Activated CD8-positive, alpha-beta memory T cell treated with anti-CD3 and anti-CD28 coated beads, Interleukin-2, amount 50 U/mL, for 1 hour (primary cell): ENCODE measurements around the gene PYDC1.
"Not testable (repeated sequence)": the region's sequence is repeated elsewhere in the genome, so short reads cannot be mapped to it uniquely, and the experiment has no call there.

ENCODE experiments used
- DNase-seq: peaks from one replicate; pipeline ENCODE4 v3.0.0-alpha.2; 2020; ENCODE audit errors: extremely low read depth

The PYDC1 gene

DNA sequence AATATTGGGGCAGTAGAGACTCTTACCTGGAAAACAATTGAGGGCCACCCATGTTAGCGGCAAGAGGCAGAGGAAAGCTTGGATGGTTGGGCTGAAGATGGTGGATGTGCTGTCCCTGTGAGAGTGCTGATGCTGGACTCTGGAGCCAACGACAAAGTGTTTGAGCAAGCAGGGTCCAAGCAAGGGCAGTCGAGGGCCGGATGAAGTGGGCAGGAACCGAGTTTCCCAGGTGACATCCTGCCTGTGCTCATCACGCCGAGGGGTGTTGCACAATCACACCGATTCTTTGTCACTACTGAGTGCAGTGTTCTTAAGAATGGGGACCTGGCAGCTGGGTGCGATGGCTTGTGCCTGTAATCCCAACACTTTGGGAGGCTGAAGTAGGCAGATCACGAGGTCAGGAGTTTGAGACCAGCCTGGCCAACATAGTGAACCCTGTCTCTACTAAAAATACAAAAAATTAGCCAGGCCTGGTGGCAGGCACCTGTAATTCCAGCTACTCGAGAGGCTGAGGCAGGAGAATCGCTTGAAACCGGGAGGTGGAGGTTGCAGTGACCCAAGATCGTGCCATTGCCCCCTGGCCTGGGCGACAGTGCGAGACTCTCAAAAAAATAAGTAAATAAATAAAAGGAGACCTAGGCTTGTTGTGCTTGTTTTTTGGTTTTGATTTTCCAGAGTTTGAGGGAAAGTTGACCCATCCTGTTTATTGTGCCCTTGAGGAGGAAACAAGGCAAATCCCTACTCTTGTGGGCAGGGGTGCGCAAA, 20.4 kb downstream of the PYDC1 start:
- DNase-seq: no peak

DNA sequence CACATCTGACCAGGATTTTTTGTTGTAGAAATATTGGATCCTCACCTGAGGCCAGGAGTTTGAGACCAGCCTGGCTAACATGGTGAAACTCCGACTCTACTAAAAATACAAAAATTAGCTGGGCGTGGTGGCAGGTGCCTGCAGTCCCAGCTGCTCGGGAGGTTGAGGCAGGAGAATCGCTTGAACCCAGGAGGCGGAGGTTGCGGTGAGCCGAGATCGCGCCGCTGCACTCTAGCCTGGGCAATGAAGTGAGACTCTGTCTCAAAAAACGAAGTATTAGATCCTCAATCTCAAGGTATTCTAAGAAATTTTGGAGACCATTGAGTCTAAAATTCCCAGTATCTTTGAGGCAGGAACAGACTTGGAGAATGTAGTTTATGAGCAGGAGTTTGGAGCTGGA, 21.1 kb downstream of the PYDC1 start:
- DNase-seq: not testable (repeated sequence)

DNA sequence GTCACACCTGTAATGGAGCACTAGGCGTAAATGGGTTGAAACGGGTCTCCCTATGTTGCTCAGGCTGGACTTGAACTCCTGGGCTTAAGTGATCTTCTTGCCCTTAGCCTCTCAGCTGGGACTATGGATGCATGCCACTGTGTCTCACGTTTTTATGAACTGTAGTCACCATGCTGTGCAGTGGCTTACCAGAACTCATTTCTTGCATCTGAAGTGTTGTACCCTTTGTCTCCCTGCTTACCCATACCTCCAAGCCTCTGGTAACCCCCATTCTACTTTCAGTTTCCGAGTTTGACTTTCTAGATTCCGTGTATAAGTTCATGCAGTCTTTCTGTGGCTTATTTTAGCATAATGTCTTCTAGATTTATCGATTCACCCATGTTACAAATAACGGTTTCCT, 22.0 kb downstream of the PYDC1 start:
- no peak for DNase-seq

DNA sequence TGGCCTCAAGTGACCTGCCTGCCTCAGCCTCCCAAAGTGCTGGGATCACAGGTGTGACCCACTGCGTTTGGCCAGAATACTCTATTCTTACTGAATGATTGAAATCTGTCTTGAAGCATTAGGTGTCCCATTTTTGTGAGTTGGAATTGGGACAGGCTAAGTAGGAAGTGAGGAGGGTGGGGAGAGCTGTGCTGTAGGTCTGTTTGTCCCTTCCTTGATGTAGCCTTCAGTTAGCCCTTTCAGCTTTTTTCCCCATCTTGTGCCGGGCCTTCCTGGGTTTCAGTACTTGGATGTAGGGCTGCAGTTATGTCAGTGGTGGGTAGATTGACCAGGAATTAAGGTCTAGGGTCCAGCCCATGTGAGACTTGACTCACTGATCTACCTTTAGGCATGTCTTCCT, 23.1 kb downstream of the PYDC1 start:
- DNase-seq: no peak

DNA sequence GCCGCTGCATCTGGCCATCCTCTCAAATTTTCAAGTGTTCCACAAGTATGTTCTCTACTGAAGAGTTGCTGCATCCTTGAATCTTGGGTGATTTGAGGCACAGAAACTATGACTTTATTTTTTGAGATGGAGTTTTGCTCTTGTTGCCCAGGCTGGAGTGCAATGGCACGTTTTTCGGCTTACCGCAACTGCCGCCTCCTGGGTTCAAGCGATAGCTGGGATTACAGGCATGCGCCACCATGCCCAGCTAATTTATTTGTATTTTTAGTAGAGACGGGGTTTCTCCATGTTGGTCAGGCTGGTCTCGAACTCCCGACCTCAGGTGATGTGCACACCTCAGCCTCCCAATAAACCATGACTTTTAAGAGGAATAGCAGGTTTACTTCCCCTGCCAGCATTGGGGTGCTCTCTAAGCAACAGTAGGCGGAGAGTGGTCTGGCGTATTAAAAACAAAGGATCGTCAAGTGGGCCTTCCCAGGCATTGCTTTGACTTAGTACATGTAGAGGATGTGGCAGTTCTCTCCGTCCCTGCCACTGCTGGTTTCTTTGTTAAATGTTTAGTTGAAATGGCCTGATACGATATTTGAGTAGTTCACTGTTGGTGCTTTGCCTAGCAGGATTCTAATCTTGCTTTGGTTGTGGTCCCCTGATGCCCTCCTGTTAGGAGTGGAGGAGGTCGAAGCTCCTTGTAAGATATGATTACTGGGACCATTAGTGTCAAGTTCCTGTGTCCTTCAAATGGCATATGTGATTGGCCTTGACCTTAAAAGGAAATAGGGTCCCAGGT, 23.9 kb downstream of the PYDC1 start:
- DNase-seq: no peak

DNA sequence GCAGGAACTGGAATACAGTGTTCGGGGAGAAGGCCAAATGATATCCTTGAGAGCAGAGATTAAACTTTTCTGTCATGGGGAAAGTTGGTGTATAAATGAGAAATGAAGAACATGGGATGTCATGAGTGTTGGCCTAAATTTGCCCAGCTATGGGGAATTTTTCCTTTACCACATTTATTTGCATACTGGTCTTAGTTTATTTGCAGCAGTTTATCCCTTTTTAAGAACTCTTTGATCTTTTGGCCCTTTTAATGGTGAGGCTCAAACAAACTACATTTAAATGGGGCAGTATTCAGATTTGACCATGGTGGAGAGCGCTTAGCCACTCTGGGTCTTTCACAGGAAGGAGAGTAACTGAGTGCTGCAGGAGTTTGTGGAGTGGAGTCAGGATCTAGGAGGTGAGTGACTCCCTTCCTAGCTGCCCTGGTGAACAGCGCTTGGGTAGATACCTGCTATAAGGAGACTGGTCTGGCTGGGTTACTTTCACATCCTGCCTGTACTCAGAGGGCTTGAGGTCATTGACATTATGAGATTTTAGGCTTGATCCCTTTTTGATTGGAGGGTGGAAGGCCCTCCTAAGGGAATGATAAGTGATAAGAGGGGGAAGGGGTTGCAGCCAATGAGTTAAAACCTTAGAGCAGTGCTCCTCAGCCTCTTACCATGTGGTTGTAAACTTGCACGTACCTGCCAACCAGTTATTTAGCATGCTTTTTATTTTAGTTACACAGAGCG, 25.1 kb downstream of the PYDC1 start:
- DNase-seq: no peak

DNA sequence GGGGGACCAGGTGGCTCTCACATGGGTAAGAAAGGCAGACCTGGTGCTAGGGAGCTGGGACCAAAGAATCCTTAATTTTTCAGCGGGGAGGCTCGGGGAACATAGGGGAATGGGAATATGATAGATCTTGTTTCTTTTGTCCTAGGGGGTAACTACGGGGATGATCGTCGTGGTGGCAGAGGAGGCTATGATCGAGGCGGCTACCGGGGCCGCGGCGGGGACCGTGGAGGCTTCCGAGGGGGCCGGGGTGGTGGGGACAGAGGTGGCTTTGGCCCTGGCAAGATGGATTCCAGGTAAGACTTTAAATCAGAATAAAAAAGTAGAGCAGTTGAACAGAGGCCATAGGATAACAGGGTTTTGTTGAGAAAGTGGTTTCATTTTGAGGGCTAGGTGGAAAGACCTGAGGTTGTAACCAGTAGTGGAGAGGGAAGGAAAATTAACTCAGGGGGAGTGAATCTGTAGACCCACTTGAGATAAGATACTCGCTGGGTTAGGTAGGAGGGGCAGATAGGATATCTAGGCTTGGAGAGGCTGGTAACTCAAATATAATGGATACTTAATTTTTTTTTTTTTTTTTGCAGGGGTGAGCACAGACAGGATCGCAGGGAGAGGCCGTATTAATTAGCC, 26.0 kb downstream of the PYDC1 start:
- DNase-seq: no peak

DNA sequence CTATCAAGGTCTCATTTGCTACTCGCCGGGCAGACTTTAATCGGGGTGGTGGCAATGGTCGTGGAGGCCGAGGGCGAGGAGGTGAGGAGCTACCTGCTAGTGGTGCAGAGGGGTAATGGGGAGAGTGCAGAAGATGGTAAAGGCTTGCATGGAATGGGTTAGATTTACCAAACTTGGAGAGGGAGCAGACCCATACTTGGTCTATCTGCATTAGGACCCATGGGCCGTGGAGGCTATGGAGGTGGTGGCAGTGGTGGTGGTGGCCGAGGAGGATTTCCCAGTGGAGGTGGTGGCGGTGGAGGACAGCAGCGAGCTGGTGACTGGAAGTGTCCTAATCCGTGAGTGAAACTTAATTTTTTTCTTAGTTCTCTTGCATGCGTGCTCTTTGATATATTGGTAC, 26.9 kb downstream of the PYDC1 start:
- no peak for DNase-seq

DNA sequence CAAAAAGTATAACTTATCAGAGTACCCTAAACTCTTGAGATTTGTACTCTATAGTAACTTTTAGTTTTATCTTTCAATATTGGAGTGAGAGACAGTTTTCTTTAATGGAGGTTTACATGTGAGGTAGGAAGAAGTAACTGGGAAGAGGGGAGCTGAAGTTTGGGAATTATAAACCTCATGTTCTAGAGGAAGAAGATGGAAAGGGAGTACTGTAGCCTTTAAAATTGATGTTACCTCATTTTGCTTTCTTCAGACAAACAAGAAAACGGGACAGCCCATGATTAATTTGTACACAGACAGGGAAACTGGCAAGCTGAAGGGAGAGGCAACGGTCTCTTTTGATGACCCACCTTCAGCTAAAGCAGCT, 27.5 kb downstream of the PYDC1 start:
- DNase-seq: no peak

DNA sequence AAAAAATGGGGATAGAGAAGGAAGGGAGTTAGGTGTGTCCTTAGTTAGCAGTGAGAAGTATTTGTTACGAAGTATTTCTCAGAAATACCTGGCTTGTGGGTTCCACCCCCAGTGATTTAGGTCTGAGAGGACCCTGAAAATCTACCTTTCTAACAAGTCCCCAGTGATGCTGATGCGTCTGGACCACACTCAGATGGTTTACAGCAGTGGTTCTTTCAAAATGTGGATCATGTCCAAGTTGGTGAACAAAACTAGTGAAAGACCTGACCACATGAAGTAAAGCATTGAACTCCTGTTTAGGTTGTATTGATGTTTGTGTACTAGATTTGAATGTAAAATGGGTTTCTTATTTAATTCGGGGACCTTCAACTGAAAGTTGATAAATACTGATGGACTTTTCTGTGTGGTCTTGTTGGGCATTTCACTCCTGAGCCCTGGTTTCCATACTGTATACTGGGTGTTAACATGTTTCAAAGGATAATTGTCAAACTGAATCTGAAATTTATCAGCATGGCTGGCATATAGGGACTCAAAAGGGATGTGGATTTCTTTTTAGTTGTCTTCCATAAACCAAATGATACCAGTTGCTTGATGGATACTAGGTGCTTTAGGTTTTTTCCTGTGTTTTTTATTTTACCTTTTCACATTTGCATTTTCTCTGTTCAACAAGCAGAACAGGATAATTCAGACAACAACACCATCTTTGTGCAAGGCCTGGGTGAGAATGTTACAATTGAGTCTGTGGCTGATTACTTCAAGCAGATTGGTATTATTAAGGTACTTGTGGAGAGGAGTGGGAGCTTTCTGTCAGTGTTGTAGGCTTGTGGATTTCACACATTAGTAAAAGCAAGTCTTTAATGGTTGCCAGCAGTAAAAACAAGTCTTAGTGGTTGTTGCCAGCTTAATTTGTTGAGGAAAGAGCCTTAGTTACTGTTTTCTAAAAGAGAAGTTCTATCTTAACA, 28.2 kb downstream of the PYDC1 start:
- DNase-seq: no peak

DNA sequence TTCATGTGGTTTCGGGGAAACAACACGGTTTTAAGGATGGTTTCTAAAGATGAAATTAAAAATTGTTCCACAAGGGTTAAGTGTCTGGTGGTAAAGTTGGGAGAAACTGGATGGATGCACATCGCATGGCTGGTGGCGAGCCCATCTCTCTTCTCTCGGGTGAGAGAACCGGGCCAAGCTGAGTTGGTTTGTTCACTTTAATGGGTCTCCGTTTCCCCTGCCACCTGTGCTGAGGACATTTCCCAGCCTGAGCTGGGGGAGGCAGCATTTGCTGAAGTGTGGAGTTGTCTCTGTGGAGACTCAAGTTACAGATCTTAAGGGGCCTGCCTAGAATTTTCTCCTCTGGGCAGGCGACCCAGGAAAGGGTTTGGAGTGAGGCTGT, 29.1 kb downstream of the PYDC1 start:
- DNase-seq: no peak

DNA sequence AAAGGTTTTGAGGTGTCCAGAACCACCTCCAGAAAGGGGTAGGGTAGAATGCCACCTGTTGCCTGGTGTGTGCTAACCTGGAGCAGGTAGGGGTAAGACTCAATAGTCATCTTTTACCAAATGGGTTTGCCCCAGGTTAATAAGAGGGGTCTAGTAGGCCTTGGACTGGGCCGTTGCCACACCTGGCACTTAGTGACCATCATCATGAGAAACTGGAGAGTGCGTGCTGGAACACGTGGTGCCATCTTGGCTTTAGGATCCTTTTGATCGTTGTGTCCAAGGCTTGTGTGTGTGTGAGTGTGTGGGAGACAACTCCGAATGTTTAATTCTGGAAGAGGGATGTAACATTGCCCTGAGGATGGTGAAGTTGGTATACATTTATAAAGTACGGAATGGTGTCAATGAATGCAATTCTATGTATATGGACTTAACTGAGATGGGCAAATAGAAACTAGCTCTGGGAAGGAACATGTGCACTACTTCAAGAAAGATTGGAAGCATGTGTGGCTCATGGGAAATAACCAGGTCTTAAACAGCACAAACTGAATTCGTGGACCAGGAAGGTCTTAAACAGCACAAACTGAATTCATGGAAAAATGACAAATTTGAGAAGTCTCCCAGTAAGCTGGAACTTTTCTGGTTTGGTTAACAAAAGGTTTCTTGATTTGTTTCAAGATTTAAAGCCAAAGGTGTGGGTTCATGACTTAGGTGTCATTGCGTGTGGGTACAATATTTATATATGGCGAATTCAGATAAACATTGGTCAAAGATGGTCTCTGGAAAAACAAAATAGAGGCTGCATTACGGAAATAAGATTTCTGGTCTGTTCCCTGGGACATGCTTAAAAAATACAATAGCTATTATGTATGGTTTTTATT, 29.8 kb downstream of the PYDC1 start:
- no peak for DNase-seq

DNA sequence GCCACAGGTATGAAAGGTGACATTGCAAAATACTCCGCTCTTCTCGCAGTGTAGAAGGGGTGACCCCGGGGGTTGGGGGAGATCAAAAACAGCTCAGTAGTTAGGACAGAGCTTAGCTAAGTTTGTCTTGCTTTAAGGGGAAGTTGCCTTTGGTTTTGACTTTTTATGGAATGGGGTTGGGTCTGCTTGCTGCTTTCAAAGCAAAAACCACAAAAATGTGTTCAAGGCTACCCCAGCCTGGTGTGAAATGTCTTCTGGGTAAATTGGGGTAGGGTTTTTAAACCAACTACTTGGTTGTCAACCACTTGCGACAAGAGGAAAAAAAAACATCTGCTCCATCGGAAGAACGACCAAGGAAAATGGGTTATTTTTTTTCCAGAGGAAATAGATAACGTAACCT, 30.8 kb downstream of the PYDC1 start:
- no peak for DNase-seq

DNA sequence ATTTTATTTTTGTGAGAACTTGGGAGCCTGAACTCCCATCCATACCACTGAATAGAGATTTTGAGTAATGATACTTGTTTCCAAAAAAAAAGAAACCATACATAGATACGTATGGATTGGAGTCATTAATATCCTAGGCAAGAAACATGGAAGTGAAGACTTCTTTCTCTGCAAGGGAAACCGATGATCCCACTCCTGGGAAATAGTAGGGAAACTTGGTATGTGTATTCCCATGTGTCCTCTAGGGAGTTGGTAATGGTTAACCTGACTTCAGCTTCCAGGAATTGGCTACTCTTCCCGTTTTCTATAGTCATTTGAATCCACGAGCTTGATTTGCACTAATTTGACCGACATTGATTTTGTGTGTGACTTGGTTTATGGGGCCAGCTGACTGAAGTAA, 31.6 kb downstream of the PYDC1 start:
- no peak for DNase-seq

DNA sequence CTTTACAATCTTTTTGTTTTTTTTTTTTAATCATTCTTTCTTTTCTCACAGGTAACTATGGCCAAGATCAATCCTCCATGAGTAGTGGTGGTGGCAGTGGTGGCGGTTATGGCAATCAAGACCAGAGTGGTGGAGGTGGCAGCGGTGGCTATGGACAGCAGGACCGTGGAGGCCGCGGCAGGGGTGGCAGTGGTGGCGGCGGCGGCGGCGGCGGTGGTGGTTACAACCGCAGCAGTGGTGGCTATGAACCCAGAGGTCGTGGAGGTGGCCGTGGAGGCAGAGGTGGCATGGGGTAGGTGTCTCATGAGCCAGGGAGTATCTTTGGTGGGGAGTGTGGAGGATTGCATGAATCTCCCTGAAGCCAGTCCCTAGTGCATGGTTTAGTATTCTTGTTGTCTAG, 32.0 kb downstream of the PYDC1 start:
- no peak for DNase-seq

DNA sequence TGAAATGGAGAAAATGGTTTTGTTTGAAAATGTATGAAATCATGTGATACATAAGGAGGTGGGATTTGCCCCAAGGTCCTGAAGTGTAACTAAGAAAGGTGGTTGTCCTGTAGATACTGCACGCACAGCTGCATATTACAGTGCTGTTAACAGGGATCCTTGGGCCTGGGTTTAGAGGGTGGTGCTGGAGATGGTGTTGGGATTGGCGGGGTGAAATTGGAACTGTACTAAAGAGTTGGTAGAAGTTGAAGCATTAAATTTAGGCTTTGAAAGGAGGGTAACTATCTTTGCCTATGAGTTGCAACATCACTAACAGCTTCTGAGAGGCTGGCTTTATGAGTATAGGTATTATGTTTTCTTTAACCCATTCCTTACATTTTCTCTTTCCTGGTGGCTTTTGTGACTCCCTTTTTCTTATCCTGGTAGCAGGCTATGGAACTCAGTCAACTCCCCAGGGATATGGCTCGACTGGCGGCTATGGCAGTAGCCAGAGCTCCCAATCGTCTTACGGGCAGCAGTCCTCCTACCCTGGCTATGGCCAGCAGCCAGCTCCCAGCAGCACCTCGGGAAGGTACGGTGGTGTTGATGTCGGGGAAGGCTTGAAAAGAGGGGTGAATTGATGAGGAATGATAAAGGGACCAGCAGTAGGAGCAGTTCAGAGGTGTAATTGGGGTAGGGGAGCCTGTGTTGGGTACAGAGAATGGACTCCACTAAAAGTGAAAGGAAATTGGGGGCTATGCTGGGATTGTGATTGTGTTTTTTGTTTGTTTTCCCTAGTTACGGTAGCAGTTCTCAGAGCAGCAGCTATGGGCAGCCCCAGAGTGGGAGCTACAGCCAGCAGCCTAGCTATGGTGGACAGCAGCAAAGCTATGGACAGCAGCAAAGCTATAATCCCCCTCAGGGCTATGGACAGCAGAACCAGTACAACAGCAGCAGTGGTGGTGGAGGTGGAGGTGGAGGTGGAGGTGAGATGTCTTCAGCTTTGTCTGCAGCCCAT, 33.2 kb downstream of the PYDC1 start:
- no peak for DNase-seq

DNA sequence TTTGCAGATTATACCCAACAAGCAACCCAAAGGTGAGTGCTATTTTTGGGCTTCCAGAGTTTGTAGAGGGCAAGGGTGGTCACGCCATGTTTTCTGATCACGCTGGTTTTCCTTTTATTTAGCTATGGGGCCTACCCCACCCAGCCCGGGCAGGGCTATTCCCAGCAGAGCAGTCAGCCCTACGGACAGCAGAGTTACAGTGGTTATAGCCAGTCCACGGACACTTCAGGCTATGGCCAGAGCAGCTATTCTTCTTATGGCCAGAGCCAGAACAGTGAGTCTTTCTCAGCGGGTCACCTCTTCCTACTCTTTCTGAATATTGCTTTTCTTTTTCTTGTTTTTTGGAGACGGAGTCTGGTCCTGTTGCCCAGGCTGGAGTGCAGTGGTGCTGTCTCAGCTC, 34.5 kb downstream of the PYDC1 start:
- no peak for DNase-seq

DNA sequence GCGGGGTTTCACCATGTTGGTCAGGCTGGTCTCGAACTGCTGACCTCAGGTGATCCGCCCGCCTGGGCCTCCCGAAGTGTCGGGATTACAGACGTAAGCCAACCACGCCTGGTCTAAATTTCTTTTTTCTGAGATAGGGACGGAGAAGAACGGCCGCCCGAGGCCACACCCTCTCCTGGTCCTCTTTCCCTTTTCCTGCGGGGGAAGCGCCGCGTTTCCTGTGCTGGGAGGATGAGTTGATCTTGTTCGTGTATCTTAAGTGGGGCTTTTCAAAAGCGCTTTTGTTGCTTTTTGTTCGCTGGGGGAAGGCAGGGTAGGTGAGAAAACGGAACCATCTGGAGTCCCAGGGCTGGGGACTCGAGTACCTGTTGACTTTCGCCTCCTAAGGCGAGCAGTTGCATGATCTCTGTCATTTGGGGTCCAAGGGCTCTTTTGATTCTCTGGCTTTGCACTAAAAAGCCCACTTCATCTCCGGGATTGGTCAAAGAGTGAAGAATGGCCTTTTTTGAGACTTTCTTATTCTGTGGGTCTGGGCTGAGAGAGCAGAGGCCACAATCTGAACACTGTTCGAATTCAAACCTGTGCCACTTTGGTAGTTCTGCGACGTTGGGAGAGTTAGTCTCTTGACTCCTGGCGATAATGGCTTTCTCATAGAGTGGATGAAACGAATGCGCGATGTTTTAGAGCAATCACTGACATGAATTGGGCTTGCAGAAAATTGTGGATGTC, 35.7 kb downstream of the PYDC1 start:
- no peak for DNase-seq
